Cerebellar nuclear complex (tissue), 1 donor: ENCODE measurements around the gene HOXD13.

Experiments used
- DNase-seq, 2 experiments: peaks; one replicate each; lab custom pipeline; 2025; lab: John Stamatoyannopoulos, UW

HOXD13 gene

DNA sequence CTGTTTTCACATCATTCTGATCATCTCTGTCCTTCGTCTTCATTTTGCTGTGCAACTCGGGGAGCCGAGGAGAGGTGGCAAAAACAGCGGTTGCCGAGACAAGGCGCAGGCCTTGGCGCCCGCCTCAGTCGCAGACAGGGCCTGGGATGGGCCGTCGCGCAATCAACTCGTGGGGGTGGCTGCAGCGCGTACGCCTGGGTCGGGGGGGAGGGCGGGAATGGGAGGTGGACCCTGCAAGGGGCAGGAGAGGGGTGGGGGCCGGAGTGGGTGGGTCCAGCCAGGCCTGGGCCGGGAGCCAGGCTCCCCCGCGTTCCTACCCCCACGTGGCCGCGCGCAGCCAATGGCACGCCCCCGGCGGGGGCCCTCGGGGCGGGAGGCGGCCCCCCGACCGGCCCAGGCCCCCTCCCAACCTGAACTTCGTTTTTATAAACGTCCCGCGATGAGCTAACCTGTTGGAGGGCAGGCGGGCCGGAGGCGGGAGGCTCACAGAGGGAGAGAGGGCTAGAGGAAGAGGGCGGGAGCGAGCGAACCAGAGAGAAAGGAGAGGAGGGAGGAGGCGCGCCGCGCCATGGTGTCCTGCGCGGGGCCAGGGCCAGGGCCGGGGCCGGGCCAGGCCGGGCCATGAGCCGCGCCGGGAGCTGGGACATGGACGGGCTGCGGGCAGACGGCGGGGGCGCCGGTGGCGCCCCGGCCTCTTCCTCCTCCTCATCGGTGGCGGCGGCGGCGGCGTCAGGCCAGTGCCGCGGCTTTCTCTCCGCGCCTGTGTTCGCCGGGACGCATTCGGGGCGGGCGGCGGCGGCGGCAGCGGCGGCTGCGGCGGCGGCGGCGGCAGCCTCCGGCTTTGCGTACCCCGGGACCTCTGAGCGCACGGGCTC is at the start of gene HOXD13:
Gene HOXD13 (plus strand): TSS at position 452 of the 875 bp plus-strand sequence. CDS start 170 bp downstream, at position 622.
- DNase-seq, result no peak

- DNase-seq, result no peak
These were observed 36.1 kb upstream of the HOXD13 start for GRCh38 chr2:176056406-176056805.

DNA sequence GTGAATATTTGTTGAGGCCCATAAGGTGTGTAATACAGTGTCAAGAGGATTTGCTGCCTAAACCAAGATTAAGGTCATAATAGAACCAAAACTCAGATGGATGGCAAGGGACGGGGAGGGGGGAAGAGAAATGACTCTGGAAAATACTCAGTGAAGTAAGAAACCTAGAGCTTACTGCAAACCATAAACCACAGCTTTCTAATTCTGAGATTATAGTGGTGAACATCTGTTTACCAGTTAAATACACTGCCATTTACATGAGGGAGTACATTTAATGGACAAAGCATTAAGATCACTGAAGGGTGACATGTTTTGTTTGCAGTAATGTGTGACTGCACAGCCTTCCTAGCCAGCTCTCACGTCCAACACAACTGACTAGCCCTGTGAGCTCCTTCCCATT is 28.6 kb upstream of the HOXD13 start:
- DNase-seq, result no peak

- no peak for DNase-seq
These were observed 25.6 kb upstream of the HOXD13 start for GRCh38 chr2:176066645-176067588.

DNA sequence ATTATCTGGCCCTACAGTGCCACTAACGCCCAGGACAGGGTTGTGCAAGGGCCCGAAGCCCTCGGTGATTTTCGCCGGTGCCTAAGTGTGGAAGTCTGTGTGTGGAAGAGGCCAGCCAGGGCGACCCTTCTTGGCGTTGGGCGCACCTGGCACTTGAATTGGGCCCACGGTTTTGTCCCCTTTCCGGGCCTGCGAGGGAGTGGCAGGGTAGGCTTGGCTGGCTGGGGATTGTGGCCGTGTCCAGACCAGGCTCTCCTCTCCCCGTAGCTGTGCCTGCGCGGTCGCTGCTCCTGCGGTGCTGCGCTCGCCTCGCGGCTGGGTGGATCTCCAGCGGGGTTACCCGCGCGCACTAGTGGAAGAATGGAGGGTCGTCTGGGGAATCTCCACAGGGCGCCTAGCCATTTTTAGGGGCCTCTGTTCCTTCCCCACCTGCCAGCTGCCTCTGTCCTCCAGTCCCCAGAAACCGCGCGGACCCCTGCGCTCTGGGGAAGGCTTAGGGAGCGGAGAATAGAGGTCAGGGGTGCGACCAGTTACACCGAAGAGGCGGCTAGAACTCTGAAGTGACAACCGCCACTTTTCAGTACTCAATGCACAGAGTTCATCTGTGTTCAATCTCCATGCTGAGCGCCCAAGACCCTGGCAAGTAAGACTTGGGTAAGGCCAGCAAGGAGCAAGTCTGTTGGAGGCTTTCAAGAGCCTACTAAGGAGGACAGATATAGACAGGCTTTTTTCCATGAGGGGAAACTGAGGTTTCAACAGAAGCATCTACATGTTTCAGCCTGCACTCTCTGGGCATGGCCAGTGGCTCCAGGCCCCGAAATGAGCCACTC is 24.7 kb upstream of the HOXD13 start:
- no peak for DNase-seq

DNA sequence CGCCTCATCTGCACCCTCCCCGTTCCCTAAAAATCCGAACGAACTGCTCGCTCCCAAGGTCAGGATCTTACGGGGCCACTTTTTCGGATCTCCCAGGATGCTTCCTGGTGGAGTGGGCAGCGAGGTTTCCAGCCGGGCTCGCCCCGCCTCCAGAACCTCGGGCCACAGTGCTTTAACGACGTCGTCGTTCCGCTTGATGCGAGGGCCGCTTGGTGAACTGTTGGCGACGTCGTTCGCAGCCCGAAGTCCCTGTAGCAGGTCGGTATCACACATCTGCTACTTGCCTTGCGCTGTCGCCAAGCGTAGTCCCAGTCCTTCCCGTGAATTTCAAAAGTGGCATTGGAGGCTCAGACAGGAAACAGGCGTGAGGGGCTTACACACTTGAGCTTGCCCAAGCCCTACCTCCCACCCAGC is 24.1 kb upstream of the HOXD13 start:
- DNase-seq, result no peak

- DNase-seq, result no peak
These were observed 20.9 kb upstream of the HOXD13 start for GRCh38 chr2:176071330-176072291.

- no peak for DNase-seq
These were observed 20.2 kb upstream of the HOXD13 start for GRCh38 chr2:176072292-176072669.

GRCh38 chr2:176072951-176073904 is 19.3 kb upstream of the HOXD13 start:
- no peak for DNase-seq

- DNase-seq, result no peak
These were observed 17.5 kb upstream of the HOXD13 start for GRCh38 chr2:176074919-176075425.

GRCh38 chr2:176075481-176075880 is 17.0 kb upstream of the HOXD13 start:
- no peak for DNase-seq

- no peak for DNase-seq
These were observed 16.5 kb upstream of the HOXD13 start for GRCh38 chr2:176076063-176076462.

DNA sequence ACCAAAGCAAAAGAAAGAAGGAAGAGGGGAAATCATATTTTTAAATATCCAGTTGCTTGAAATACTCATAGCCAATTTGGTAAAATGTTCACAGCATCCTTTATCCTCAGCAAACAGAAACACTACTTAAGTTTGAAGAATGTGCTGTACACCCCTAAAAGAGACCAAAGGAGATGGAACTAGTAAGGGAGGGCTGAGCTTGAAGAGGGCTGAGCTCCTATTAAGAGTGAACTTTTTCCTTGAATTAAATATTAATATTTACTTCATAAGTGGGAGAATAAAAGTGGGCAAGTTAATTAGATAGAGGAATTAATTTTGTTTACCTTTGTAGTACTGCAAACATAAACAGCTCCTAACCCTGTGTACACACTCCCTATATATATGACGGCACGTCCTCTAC is 15.7 kb upstream of the HOXD13 start:
- DNase-seq, result no peak

DNA sequence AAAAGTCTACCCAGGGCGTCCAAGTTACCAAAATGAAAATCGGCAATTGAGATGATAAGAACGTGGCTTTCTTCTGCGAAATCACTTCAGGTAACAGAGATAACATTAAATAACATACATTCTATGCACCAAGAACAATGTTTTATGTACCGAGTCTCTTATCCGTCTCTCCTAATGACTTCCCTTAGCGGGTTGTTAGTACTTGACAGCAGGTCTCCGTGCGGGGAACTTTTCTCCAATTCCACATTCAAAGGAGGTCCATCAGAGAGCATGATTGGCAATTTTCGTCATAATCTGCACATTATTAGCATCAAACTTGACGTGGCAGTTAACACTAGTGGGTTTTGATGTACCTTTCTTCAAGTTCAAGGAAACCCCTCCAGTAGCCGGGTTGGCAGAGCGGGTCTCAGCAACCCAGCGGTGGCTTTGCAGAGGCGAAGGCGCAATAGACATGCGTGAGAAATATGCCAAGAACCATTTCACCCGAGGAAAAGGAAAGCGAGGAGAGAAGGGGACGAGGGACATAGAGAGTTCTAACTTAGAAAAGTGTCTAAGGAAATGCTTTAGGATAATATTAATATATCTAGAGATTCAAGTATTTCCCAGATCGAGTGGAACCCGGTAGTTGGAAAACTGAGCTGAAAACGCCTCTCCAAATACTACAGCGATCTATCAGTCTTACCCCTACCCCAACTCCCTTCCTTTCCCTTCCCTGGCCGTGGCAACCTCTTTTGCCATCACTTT is 13.8 kb upstream of the HOXD13 start:
- DNase-seq, result no peak

GRCh38 chr2:176079285-176079830 is 13.2 kb upstream of the HOXD13 start:
- DNase-seq, result no peak

- DNase-seq, result no peak
These were observed 12.5 kb upstream of the HOXD13 start for GRCh38 chr2:176079831-176080539.

- DNase-seq, result no peak
These were observed 11.8 kb upstream of the HOXD13 start for GRCh38 chr2:176080540-176081375.
